Ovary (tissue), 10 donors: ENCODE measurements around the gene MDH1B. TPM values are rescaled to one million over a fixed set of nuclear protein-coding genes. Genes with fewer than 3 reads are reported as not detected.
A peak's percentile ranks its signal among the peaks of the same experiment; 100 is the strongest.
"Not testable (repeated sequence)": the region's sequence is repeated elsewhere in the genome, so short reads cannot be mapped to it uniquely, and the experiment has no call there.

Source experiments
- DNase-seq, 5 donors: peaks; one replicate each; pipeline ENCODE4 v3.0.0-alpha.2; 2019 to 2020
- H3K27ac ChIP-seq, 2 donors: fragments of 200-600 bp; one replicate each; pipeline versions ENCODE4 v1.5.1 to v1.8.0; 2019 to 2022
- H3K27me3 ChIP-seq: fragments of 200-600 bp; one replicate; pipeline ENCODE4 v1.8.0; 2022
- H3K36me3 ChIP-seq: fragments of 200-600 bp; sonication (generic); one replicate; pipeline ENCODE4 v1.5.1; 2019
- H3K4me1 ChIP-seq: one replicate; pipeline ENCODE4 v1.8.1; 2013; ENCODE audit warnings: mild to moderate bottlenecking, moderate library complexity; ENCODE audit not compliant: insufficient read depth
- H3K4me3 ChIP-seq: fragments of 200-600 bp; sonication (generic); one replicate; pipeline ENCODE4 v1.5.1; 2017
- H3K9me3 ChIP-seq, 2 donors: fragments of 200-600 bp in 1 of 2; sonication (generic) in 1 of 2; one replicate each; pipeline versions ENCODE4 v1.5.1 to v1.8.1; 2013 to 2019; ENCODE audit warnings: mild to moderate bottlenecking in 1 of 2, moderate library complexity in 1 of 2
- EP300 ChIP-seq: sonication (generic); formaldehyde crosslinking; IDR thresholded peaks from one replicate; pipeline ENCODE4 v1.6.1; 2017; ENCODE audit warnings: antibody characterized with exemption
- POLR2A ChIP-seq: fragments of 450-650 bp; IDR thresholded peaks from one replicate; pipeline ENCODE4 v1.6.1; 2017; ENCODE audit warnings: antibody characterized with exemption, mild to moderate bottlenecking, moderate library complexity
- WGBS, 3 donors: extraction: QIAGEN DNeasy Blood & Tissue Kit in 1 of 3; methylation state at CpG; one replicate each; pipeline versions ENCODE4 v1.1.5 to v1.1.7; 2013 to 2017; 5-methylcytosine and 5-hydroxymethylcytosine counted together
- intact Hi-C, 4 donors: fragments of 100-400 bp; cut with DNase I; formaldehyde crosslinking; loops; one replicate each; pipeline versions ENCODE4 v1.11.0 to v1.15.1; 2022 to 2023
- long read RNA-seq, 3 donors: library from polyadenylated mRNA in 2 of 3; unstranded in 2 of 3; transcript quantifications; one replicate each; pipeline ENCODE4 v2.0.0 and lab custom pipeline, GENCODE V29; 2021 to 2026
- polyA plus RNA-seq, 2 donors: library from polyadenylated mRNA; stranded (reverse); fragments of 200-250 nt in 1 of 2; fragments of 350-450 nt in 1 of 2; fragmentation: Illumina TruSeq in 1 of 2; extraction: RNeasy Lipid Tissue Mini Kit (QIAGEN cat#74804) in 1 of 2; gene quantifications; one replicate each; pipeline ENCODE4 v1.2.3, GENCODE V29; 2013 to 2014
- total RNA-seq, 7 donors: library from RNA; depleted of rRNA in 2 of 7; stranded (reverse); fragments of >200 nt in 2 of 7; fragmentation: NEBNext Ultra II Directional in 3 of 7; extraction: Animal tissue kit (Norgen Biotek cat#: 25700) in 3 of 7; gene quantifications; one replicate each; pipeline versions ENCODE4 v1.1.0 to v1.2.4, GENCODE V29; 2016 to 2023
- TF ChIP-seq, protein P1 (sequence below), 3 donors: fragments of 450-650 bp in 2 of 3; fragments of 200-600 bp in 1 of 3; IDR thresholded peaks; one replicate each; pipeline versions ENCODE4 v1.5.1 to v1.8.0; 2016 to 2022; ENCODE audit warnings: antibody characterized with exemption in 3 of 3, mild to moderate bottlenecking in 1 of 3
- donor health status: DM: no; HTN: no; CAD: no; lungs with moderate emphysema.
- donor health status: DM: no; HTN: no; CAD: no.
- donor health status: Bipolar disorder and iron deficiency.
- donor health status: DM: yes; HTN: yes; CAD: no.
- donor health status: DM: no; HTN: no; CAD: no.
- donor health status: DM: yes; HTN: yes; CAD: no.

Gene MDH1B
- total RNA-seq = 10 to 100 TPM in 1 of 7 donors, 1 to 10 TPM in 5, under 1 TPM in 1; 0.83 to 16.7 (median 1.7) TPM
- 1 to 10 TPM in 1 of 2 donors, under 1 TPM in 1; 0.57 to 1.5 TPM for polyA plus RNA-seq
- long read RNA-seq, donor 1, partial matches to known transcripts = 0 of 1 reads
- long read RNA-seq, donor 1, other reads (novel, unspliced or antisense) = 0 of 1 reads
- long read RNA-seq, donor 2, partial matches to known transcripts = 0 of 2 reads
- long read RNA-seq, donor 2, other reads (novel, unspliced or antisense) = 0 of 2 reads
- long read RNA-seq, donor 3, partial matches to known transcripts = 1 of 5 reads
- long read RNA-seq, donor 3, other reads (novel, unspliced or antisense) = 4 of 5 reads

DNA sequence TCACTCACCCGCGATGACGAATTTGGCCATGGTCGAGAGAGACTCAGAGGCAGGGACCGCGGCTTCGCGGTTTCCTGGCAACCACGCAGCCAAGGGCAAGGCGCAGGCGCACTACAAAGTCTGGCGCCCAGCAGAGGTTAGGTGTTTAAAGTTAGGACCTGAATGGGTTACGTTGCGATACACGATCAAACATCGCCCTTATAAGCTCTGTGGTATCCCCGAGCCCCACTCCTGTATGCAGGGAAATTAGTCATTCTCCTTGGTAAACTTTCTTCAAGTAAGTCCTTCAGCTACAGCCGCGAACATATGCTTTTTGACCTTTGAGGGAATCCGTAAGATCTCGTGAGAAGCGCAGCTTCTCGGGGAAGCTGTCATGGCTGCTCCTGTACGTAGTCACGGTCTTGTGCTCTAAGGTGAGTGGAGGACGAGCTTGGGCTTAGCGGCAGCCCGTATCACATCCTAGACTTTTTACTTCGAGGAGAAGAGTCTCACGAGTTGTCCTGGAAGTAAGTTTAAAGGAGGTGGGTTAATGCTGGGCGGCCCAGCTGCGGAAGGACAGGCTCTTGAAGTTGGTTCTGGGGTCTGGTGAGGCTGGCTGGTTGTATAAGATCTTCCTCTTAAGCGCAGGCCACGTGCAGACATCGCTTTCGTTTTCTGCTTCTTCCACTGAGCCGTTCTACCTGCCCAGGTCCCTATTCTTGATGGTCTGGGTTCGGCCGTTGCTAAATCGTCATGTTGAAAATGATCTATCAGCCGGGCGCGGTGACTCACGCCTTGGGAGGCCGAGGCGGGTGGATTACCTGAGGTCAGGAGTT is at the start of gene MDH1B, which contains the start of gene FASTKD2:
TSS of gene MDH1B (minus strand) at position 87 of the 815 bp plus-strand sequence. CDS start at position 30, 57 bp downstream.
TSS of gene FASTKD2 (plus strand) at position 365 of the 815 bp plus-strand sequence. CDS start 1,088 bp downstream, outside the sequence.
- Histone ChIP-seq H3K27me3 (no peaks in the 10 kb centered on the region), H3K4me1 (peaks cover 3% of the 10 kb centered on the region), H3K4me3 (peak within 1 kb of the TSS; percentile 79), H3K27ac (peak within 1 kb of the TSS; percentile 19 to 62), H3K36me3 (no peaks in the 10 kb centered on the region), H3K9me3 (no peaks in the 10 kb centered on the region)
- TF ChIP-seq, protein P1, sequence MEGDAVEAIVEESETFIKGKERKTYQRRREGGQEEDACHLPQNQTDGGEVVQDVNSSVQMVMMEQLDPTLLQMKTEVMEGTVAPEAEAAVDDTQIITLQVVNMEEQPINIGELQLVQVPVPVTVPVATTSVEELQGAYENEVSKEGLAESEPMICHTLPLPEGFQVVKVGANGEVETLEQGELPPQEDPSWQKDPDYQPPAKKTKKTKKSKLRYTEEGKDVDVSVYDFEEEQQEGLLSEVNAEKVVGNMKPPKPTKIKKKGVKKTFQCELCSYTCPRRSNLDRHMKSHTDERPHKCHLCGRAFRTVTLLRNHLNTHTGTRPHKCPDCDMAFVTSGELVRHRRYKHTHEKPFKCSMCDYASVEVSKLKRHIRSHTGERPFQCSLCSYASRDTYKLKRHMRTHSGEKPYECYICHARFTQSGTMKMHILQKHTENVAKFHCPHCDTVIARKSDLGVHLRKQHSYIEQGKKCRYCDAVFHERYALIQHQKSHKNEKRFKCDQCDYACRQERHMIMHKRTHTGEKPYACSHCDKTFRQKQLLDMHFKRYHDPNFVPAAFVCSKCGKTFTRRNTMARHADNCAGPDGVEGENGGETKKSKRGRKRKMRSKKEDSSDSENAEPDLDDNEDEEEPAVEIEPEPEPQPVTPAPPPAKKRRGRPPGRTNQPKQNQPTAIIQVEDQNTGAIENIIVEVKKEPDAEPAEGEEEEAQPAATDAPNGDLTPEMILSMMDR (IDR thresholded peaks at IDR 0.05) = no peak
- TF ChIP-seq POLR2A (peak; percentile 63), EP300 (no peak)
- 0 to 1% (median 0%) methylated on average over 44 to 46 of the region's 46 CpGs for WGBS, 3 donors
- DNase-seq = peak; percentile 89 to 93 (median 90)
- intact Hi-C loops = no loop called here

DNA sequence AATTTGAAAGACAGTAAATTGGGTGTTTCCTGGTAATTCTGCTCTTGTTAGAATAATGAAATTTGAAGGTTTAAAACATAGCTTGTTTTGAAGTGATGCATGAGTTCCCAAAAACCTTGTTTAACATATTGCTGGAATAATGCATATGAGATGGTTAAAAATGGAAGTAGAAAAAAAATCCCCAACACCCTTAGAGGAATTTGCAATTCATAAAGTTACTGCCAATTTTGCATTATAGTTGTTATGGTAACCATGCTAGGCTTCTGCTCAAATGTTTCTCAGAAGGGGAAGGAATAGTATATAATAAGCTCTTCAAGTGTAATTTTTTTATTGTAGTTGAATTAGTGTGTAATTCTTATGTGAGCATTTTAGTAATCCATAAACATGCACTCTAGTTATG is 49.4 kb upstream of the MDH1B start:
- Histone ChIP-seq H3K36me3 (no peaks in the 10 kb centered on the region), H3K9me3 (peaks cover 0 to 4% of the 10 kb centered on the region in 2 donors), H3K27ac (no peak overlapping the region), H3K4me3 (no peak overlapping the region), H3K4me1 (no peaks in the 10 kb centered on the region), H3K27me3 (no peaks in the 10 kb centered on the region)
- intact Hi-C loops = no loop called here
- DNase-seq = no peak
- TF ChIP-seq EP300 = no peak
- TF ChIP-seq, protein P1 (IDR thresholded peaks at IDR 0.05) = no peak
- no peak for TF ChIP-seq POLR2A

DNA sequence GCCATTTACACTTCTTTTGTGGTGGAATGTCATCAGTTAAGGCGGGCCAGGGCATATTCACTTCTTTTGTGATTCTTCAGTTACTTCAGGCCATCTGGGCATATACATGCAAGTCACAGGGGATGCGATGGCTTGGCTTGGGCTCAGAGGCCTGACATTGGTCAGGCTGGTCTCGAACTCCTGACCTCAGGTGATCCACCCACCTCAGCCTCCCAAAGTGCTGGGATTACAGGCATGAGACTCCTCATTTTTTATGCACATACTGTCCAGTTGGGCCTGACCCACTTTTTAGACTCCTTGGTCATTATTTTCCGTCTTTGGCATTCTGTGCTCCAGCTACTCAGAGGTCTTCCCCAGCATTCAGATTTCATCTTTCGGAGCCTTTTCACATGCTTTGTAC is 47.3 kb upstream of the MDH1B start:
- H3K4me3 ChIP-seq, H3K27ac ChIP-seq: not testable (repeated sequence)
- WGBS, 3 donors = 91 to 97% (median 96%) methylated on average over 4 to 5 of the region's 5 CpGs

DNA sequence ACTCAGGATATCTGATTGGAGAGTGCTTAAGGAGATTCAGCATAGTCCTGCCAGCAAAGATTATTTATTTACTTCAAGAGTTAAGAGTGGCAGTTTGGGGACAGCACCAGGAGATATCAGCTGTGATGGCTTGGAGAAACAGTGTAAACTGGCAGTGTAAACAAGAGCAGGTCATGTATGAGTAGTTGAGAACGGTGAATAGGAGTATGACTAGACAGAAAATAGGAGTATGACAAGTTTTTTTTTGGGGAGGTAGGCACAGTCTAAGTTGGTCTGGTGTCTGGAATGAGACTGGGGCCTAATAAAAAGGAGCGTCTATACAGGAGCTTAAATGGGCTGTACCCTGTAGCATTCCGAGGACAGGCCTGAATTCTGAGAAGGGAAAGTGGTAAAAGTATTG is 42.5 kb upstream of the MDH1B start:
- H3K27ac ChIP-seq, H3K4me1 ChIP-seq, intact Hi-C loops, H3K9me3 ChIP-seq, H3K4me3 ChIP-seq, H3K27me3 ChIP-seq, DNase-seq, H3K36me3 ChIP-seq: not testable (repeated sequence)
- WGBS, 3 donors = 93 to 100% (median 100%) methylated on average over 2 to 3 of the region's 3 CpGs

More for the DNA sequence above, 47.3 kb upstream of the MDH1B start:
- H3K27me3 ChIP-seq, DNase-seq, H3K9me3 ChIP-seq, intact Hi-C loops, H3K36me3 ChIP-seq, H3K4me1 ChIP-seq: not testable (repeated sequence)

DNA sequence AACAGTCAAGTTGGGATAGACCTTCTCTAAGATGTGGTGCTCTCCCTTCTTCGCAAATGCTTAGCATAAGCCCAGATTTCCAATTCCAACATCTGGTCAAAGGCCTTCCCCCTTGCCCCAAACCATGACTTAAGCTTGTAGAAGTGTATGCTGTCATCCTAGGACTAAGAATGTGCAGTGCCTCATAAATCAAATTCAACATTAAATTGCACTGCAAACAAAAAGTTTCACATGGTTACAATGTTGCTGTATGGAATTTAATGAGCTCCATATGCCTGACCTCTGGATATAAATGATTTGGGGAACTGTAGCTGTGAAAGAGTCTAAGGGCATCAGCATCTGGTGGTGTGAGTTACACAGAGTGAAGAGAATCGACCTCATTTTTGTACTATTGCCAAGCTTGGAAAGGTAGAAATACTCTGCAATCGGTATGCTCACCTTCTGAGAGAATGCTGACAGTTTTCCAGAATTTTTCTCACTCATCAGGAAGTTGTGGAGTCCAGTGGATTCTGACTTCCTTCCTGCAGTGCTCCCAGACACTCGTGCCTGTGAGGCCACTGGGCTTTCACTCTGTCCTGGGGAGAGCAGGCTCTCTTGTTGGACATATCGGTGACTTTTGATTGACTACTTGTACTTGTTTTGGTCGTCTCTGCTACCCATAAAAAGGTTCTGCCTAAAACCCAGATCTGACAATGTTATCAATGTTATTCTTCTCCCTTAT is 40.9 kb upstream of the MDH1B start:
- intact Hi-C loops = no loop called here
- Histone ChIP-seq H3K4me3 (no peak overlapping the region), H3K27ac (no peak overlapping the region), H3K9me3 (no peaks in the 10 kb centered on the region), H3K36me3 (no peaks in the 10 kb centered on the region), H3K27me3 (no peaks in the 10 kb centered on the region), H3K4me1 (no peaks in the 10 kb centered on the region)
- WGBS, 3 donors = 61 to 79% (median 67%) methylated on average over 6 of the region's 6 CpGs
- no peak for DNase-seq
- TF ChIP-seq, protein P1 (IDR thresholded peaks at IDR 0.05) = no peak
- no peak for TF ChIP-seq POLR2A
- no peak for TF ChIP-seq EP300
